SK-N-MC (cell line): Measurements from ENCODE around the gene SEC31A.

Experiments
- EZH2 ChIP-seq: fragments of 200-600 bp; sonication (generic); IDR thresholded peaks from one replicate; pipeline ENCODE4 v1.6.1; 2017; ENCODE audit warnings: antibody characterized with exemption
- POLR2AphosphoS5 ChIP-seq: IDR thresholded peaks from 2 replicates; pipeline ENCODE4 v1.6.1; 2012; ENCODE audit warnings: mild to moderate bottlenecking, low read depth, low read length, borderline replicate concordance

DNA sequence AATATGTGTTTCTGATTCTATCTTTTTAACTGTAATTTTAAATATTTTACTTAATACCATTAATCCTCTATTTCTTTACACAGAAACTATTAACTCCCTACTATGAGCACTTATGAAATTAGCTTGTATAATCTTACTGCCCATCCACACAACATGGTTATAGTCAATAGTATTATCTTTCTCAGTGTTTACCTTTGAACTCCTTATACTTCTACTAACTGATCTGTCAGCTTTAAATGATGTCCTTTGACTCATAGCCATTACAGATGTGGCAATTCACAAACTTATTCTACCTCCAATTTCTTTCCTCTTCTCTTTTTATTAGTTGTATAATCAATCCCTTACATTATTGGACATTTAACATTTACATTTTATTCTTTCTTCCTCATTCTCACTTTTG is 5.5 kb downstream of the SEC31A start:
- TF ChIP-seq EZH2 (no peak), POLR2AphosphoS5 (no peak)
